ENCODE results near the gene MBNL2. TPM values are rescaled to one million over a fixed set of nuclear protein-coding genes. Genes with fewer than 3 reads are reported as not detected.

Gene MBNL2
- total RNA-seq, 3 donors from 2014 or later = 68.5 to 131 (median 120) TPM

- Histone ChIP-seq H3K36me3 (no peaks in the 10 kb centered on the region), H3K4me1 (no peaks in the 10 kb centered on the region), H3K27ac (no peak overlapping the region), H3K4me3 (no peak overlapping the region), H3K27me3 (no peaks in the 10 kb centered on the region), H3K9me3 (no peaks in the 10 kb centered on the region)
- intact Hi-C loops (cut with DNase I; ENCODE audit: low total_unique reads) = no loop called here
- no peak for DNase-seq (ENCODE audit: low spot score in 2 of 2)
- no peak for TF ChIP-seq POLR2AphosphoS5 (IDR thresholded peaks at IDR 0.05)
- no peak for TF ChIP-seq CTCF (IDR thresholded peaks at IDR 0.05)
- no peak for TF ChIP-seq POLR2A (IDR thresholded peaks at IDR 0.05)
These were observed 36.8 kb upstream of the MBNL2 start for GRCh38 chr13:97185291-97185690.

GRCh38 chr13:97185751-97186150, 36.4 kb upstream of the MBNL2 start:
- Histone ChIP-seq H3K27ac (no peak overlapping the region), H3K4me1 (no peaks in the 10 kb centered on the region), H3K36me3 (no peaks in the 10 kb centered on the region), H3K27me3 (no peaks in the 10 kb centered on the region), H3K4me3 (no peak overlapping the region), H3K9me3 (no peaks in the 10 kb centered on the region)
- TF ChIP-seq POLR2A (IDR thresholded peaks at IDR 0.05) (no peak), POLR2AphosphoS5 (IDR thresholded peaks at IDR 0.05) (no peak), CTCF (IDR thresholded peaks at IDR 0.05) (no peak)
- no peak for DNase-seq (ENCODE audit: low spot score in 2 of 2)
- intact Hi-C loops (cut with DNase I; ENCODE audit: low total_unique reads) = no loop called here

- intact Hi-C loops (cut with DNase I; ENCODE audit: low total_unique reads) = no loop called here
- no peaks in the 10 kb centered on the region for H3K36me3 ChIP-seq
- H3K4me1 ChIP-seq = no peaks in the 10 kb centered on the region
- no peak overlapping the region for H3K4me3 ChIP-seq
- no peak overlapping the region for H3K27ac ChIP-seq
- no peak for DNase-seq (ENCODE audit: low spot score in 2 of 2)
- H3K27me3 ChIP-seq = no peaks in the 10 kb centered on the region
- no peak for TF ChIP-seq CTCF (IDR thresholded peaks at IDR 0.05)
- no peak for TF ChIP-seq POLR2A (IDR thresholded peaks at IDR 0.05)
- TF ChIP-seq POLR2AphosphoS5 (IDR thresholded peaks at IDR 0.05) = no peak
- no peaks in the 10 kb centered on the region for H3K9me3 ChIP-seq
These were observed 33.9 kb upstream of the MBNL2 start for GRCh38 chr13:97188207-97188606.

GRCh38 chr13:97189928-97190327, 32.2 kb upstream of the MBNL2 start:
- no peaks in the 10 kb centered on the region for H3K9me3 ChIP-seq
- no peak overlapping the region for H3K4me3 ChIP-seq
- H3K4me1 ChIP-seq = no peaks in the 10 kb centered on the region
- intact Hi-C loops (cut with DNase I; ENCODE audit: low total_unique reads) = no loop called here
- no peak for TF ChIP-seq CTCF (IDR thresholded peaks at IDR 0.05)
- TF ChIP-seq POLR2AphosphoS5 (IDR thresholded peaks at IDR 0.05) = no peak
- no peak for TF ChIP-seq POLR2A (IDR thresholded peaks at IDR 0.05)
- H3K27ac ChIP-seq = no peak overlapping the region
- no peaks in the 10 kb centered on the region for H3K27me3 ChIP-seq
- DNase-seq (ENCODE audit: low spot score in 2 of 2) = no peak
- no peaks in the 10 kb centered on the region for H3K36me3 ChIP-seq

- TF ChIP-seq CTCF (IDR thresholded peaks at IDR 0.05) = no peak
- Histone ChIP-seq H3K4me1 (no peaks in the 10 kb centered on the region), H3K4me3 (no peak overlapping the region), H3K36me3 (no peaks in the 10 kb centered on the region), H3K27ac (no peak overlapping the region), H3K9me3 (no peaks in the 10 kb centered on the region), H3K27me3 (no peaks in the 10 kb centered on the region)
- DNase-seq (ENCODE audit: low spot score in 2 of 2) = no peak
- intact Hi-C loops (cut with DNase I; ENCODE audit: low total_unique reads) = no loop called here
These were observed 31.0 kb upstream of the MBNL2 start for GRCh38 chr13:97191142-97191541.

All from breast epithelium (tissue), 4 donors.